Measurements from ENCODE around the gene RAC3.

The RAC3 gene

DNA sequence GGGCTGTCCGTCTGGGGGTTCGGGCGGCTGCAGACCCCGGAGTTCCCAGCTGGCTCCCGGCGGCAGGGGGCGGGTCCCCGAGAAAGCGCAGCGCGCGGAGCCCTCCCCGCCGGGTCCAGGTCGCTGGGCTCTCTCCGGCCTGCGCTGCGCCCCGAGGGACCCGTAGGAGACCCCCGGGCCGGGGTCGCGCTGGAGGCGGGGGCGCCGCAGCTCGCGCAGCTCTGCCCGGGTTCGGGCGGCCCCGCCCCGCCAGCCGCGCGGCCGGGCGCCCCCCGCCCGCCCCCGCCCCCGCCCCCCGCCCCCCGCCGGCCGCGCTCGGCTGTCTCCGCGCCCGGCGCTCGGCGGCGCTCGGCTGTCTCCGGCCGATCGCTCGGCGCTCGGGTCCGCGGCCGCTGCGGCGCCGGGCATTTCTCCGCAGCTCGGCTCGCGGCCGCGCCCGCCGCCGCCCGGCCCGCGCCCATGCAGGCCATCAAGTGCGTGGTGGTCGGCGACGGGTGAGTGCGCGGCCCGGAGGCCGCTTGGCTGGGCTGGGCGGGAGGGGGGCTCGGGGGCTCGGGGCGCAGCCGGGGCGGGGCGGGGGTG, at the start of gene RAC3:
Gene RAC3, plus strand, starts transcription at position 376 of the 582 bp plus-strand sequence. Its CDS starts 84 bp downstream, at position 460.
- no peak for DNase-seq (ENCODE audit: low read depth)

GRCh38 chr17:81983011-81983638, 48.4 kb upstream of the RAC3 start:
- no peak for DNase-seq (ENCODE audit: low read depth)

DNA sequence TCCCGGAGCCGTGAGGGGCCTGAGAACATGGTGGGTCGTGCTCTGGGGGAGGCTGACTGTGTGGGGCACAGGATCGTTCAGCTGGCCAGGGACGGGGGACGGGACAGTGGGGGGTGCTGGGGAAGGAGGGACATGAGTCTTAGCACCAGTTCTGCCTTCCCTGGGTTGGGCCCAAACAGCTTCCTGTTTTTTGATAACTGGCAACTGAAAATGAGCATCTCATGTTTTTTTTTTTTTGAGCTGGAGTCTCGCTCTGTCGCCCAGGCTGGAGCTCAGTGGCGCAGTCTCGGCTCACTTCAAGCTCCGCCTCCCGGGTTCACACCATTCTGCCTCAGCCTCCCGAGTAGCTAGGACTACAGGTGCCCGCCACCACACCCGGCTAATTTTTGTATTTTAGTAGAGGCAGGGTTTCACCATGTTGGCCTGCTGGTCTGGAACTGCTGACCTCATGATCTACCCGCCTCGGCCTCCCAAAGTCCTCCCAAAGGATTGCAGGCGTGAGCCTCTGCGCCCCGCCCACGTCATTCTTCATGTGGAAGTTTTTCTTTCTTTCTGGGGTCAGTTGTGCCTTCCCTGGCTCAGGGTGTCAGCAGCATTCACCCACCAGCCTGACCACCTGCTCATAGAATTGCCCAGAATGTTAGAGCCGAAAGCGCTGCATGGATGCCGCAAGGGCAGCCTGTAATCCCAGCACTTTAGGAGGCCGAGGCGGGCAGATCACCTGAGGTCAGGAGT, 47.7 kb upstream of the RAC3 start:
- DNase-seq (ENCODE audit: low read depth): no peak

GRCh38 chr17:81984773-81985410, 46.6 kb upstream of the RAC3 start:
- no peak for DNase-seq (ENCODE audit: low read depth)

- no peak for DNase-seq (ENCODE audit: low read depth)
These were observed 44.9 kb upstream of the RAC3 start for GRCh38 chr17:81986606-81987005.

DNA sequence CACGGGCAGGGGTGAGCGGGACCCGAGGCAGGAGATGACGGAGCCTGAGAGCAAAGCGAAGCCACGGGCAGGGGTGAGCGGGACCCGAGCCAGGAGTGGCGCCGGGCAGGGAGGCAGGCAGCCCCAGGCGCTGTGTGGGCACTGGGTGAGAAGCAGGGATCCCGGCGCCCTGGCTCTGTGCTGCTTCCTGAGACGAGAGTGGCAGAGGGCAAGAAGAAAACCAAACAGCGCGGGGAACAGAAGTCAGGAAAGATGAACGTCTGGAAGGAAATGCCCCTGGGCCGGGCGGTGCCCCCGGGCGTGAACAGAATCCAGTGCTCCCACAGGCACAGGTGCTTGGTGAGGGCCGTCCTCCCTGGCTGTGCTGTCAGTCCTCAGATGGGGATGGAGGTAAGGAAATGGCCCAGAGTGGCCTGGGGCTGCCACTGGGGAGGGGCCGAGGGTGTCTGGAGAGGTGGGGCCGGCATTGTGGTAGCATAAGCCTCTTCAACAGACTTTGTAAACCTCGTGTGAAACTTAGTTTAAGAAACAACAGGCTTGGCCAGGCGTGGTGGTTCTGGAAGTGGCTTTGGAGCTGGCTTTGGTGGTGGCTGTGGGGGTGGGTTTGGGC, 44.2 kb upstream of the RAC3 start:
- no peak for DNase-seq (ENCODE audit: low read depth)

- no peak for DNase-seq (ENCODE audit: low read depth)
These were observed 40.4 kb upstream of the RAC3 start for GRCh38 chr17:81990836-81991683.

- no peak for DNase-seq (ENCODE audit: low read depth)
These were observed 39.7 kb upstream of the RAC3 start for GRCh38 chr17:81991684-81992305.

DNA sequence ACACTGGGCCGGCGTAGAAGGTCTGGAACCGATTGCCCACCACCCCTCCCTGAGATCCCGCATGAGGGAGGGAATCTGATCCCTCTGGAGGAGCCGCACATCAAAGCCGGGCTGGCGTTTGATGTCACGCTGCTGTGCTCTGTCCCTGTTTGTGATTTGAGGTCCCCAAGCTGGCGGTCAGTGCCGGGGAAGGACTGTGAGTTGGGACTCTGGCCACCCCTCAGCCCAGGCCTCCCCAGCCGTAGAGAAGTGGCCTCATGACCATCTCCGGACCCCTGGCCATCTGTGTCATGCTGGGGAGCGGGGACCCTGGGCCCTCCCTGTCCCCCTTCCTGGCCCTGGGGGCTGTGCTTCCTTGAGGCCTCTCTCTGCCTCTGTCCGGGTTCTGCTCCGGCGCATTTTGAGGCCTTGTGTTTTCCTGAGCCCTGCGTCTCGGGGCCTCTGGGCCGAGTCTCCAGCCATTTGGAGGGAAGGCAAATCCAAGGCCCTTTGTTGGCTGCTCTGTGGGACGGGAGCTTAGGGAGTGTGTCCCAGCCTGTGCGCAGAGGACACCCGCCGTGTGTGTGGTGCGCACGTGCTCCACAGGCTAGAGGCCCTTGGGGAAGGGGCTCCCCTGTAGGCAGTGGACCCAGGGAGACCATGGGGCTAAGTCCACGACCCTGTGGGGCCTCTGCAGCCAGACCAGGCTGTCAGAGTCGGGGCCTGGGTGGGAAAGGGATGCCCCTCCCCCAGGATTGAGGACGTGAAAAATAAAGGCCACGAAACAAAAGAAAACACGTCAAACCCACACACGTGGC, 39.0 kb upstream of the RAC3 start:
- no peak for DNase-seq (ENCODE audit: low read depth)

DNA sequence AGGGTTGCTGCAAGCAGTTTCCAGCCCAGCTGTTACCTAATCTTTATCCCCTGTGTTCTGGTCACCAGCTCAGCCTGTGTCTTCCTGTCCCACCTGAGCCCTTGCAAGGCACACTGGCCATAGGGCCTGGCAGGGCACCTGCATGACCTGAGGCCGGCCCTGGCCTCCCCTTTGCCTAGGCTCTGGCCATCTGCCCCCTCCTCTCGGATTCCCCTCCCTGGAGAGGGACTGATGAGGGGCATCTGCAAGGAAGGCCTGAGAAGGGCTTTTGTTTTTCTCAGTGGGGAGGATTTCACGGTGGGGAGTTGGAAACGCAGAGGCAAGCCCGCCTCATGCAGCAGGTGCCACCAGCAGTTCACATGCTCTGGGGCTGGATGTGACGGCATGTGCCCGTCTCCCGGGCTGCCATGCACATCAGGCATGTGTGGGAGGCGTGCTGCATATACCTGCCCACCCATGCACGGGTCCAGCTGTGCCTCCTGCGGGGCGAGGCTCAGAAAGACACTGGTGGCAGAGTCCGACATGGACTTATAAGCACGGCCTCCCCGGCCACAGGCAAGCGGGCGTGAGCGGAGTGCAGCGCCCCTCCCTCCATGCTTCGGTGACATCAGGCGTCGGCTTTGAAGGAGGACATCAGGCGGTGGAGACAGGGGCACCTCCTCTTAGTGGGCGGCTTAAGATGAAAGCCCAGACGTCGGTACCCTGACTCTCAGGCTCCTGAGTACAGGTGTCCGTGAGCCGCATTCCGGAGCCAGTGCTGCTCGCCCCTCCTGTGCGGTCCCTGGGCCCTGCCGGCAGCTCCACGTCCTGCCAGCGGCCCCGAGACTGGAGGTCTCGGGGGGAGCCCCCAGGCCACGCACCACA, 37.5 kb upstream of the RAC3 start:
- DNase-seq (ENCODE audit: low read depth): no peak

DNA sequence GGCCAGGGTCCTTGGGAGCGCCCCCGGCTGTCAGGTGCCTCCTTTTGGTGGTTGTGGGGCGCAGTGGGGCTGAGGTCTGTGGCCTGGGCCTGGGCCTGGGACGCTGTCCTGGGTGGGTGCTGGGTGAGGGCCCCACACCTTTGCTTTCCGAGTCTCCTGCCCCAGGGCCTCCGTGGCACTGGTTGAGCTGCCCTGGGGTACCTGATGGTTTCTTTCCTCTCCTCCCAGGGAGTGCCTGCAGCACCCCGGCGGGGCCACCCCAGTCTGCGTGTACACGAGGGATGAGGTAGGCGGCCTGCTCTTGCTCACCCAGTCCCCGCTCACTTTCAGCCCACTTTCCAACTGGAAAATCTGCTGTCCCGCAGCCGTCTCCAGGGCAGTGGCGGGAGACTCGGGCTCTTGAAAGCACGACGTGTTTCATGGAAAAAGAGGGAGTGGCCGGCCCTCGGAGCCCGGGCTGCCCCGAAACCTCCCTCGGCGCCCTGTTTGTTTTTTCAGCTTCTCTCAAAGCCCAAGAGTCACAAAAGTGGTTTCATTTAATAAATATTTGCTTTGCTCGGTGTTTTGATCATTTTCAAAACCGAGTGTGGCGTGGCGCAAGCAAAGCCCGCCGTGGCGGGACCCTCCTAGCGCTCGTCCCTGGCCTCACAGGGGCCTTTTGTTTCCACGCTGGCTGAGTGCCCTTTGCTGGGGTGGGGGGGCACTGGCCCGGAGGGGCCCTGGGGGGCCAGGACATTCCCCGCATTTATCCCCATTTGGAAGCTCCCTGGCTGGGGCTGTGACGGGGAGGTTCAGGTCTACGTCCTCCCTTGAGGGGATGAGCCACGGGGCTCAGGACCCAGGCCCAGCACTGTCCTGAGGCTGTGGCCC, 36.6 kb upstream of the RAC3 start:
- no peak for DNase-seq (ENCODE audit: low read depth)

GRCh38 chr17:81995463-81996231, 35.8 kb upstream of the RAC3 start:
- DNase-seq (ENCODE audit: low read depth): no peak

DNA sequence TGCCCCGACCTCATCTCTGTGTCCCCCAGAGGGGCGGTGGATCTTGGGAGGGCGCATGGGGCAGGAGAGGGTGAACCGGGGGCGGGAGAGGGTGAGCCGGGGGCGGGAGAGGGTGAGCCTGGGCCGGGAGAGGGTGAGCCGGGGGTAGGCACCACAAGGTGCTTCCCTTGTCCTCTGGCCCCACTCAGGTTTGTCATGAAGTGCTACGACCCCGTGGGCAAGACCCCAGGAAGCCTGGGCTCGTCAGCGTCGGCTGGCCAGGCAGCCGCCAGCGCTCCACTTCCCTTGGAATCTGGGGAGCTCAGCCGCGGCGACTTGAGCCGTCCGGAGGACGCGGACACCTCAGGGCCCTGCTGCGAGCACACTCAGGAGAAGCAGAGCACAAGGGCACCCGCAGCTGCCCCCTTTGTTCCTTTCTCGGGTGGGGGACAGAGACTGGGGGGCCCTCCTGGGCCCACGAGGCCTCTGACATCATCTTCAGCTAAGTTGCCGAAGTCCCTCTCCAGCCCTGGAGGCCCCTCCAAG, 35.2 kb upstream of the RAC3 start:
- DNase-seq (ENCODE audit: low read depth): no peak

- DNase-seq (ENCODE audit: low read depth): no peak
These were observed 34.6 kb upstream of the RAC3 start for GRCh38 chr17:81996757-81997441.

DNA sequence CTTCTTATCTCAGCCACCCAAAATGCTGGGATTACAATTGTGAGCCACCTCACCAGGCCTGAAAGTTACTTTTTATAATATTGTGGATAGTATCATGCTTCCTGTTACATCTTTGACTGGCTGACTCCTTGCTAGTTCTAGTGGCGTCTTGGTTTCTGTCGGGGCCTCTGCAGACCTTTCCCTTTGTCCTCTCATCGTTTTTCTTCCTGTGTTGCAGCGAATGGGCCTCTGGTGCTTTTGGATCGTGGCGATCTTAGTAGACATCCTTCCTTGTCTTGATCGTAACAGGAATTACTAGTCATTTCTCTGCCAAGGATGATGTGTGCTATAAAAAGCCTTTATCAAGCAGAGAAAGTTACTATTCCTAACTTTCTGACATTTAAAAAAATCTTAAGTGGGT, 33.3 kb upstream of the RAC3 start:
- no peak for DNase-seq (ENCODE audit: low read depth)

DNA sequence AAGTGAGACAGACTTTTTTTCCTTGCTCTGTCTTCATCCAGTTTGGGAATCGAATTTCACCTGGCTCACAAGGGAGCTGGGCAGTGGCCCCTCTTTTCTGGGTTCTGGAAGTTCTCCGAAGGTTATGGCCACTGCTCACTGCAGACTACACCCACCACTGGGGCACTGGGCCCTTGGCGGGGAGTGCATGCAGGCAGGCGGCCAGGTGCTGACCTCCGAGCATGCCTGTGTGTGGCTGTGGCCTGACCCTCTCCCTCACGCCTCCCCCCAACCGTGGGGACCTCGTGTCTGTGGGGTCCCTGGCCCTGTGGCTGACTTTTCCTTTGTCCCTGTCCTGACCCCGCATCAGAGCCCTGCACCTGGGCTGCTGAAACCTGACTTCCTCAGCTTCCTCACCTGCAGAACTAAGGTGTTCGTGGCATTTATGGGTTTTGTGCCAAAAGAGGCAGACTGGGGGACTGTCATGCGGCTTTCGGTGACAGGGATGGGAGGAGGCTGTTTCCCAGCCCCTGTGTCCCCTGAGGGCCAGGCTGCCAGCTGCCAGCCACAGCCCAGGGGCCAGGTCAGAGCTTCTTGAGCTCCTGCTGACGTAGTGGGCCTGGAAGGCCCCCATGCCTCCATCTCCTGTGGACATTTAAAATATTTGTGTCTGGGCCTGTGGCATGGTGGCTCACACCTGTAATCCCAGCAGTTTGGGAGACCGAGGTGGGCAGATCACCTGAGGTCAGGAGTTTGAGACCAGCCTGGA, 32.6 kb upstream of the RAC3 start:
- no peak for DNase-seq (ENCODE audit: low read depth)
